T-helper 1 cell treated with Interleukin-12 subunit alpha and Interleukin-12 subunit beta and Interleukin-4 antibody, amounts not matched to agents 30 ng/mL and 1 ng/mL, for 36 hours (primary cell): ENCODE measurements around the gene SLC39A7. TPM values are rescaled to one million over a fixed set of nuclear protein-coding genes. Genes with fewer than 3 reads are reported as not detected.

Experiments used
- intact Hi-C: fragments of 100-400 bp; cut with micrococcal nuclease; formaldehyde crosslinking; loops from one replicate; pipeline ENCODE4 v1.15.1; 2024
- total RNA-seq: library from RNA; stranded (reverse); gene quantifications from 2 replicates; pipeline ENCODE4 v1.2.3, GENCODE V29; 2022

SLC39A7 gene
- total RNA-seq, 1 donor from 2014 or later: 60.7 TPM

GRCh38 chr6:33203443-33204164 lies 2.9 kb downstream of the SLC39A7 start:
- intact Hi-C loops: loop anchor here (1.0 to 10.0 kb wide), 7 partner anchors 45 to 1229 kb away; partner anchors contain the start of genes DXO, KIFC1, LEMD2 and PSMB9

- intact Hi-C loops: loop anchor here (1.0 to 10.0 kb wide), 7 partner anchors 44 to 1229 kb away; partner anchors contain the start of genes DXO, KIFC1, LEMD2 and PSMB9
Measured at GRCh38 chr6:33204165-33204414, 3.4 kb downstream of the SLC39A7 start.

GRCh38 chr6:33204415-33205190 lies 3.9 kb downstream of the SLC39A7 start, which contains the start of gene HSD17B8:
Gene HSD17B8, plus strand, starts transcription at chr6:33204655. Its CDS starts 14 bp downstream, at chr6:33204669.
- intact Hi-C loops: loop anchor here (1.0 to 10.0 kb wide), 7 partner anchors 44 to 1230 kb away; partner anchors contain the start of genes DXO, KIFC1, LEMD2 and PSMB9

- intact Hi-C loops: loop anchor here (2.0 to 10.0 kb wide), 2 partner anchors 1011 to 1231 kb away; partner anchors contain the start of gene DXO
Measured at GRCh38 chr6:33205191-33206026, 4.7 kb downstream of the SLC39A7 start.

- intact Hi-C loops: loop anchor here (10.0 kb wide), 1 partner anchor 1231 kb away; the partner anchor contains the start of gene DXO
Measured at GRCh38 chr6:33206027-33206863, 5.6 kb downstream of the SLC39A7 start.

GRCh38 chr6:33206864-33207551 lies 6.3 kb downstream of the SLC39A7 start:
- intact Hi-C loops: loop anchor here (10.0 kb wide), 1 partner anchor 1232 kb away; the partner anchor contains the start of gene DXO

- intact Hi-C loops: loop anchor here (1.0 to 10.0 kb wide), 4 partner anchors 7 to 1233 kb away; partner anchors contain the start of genes DXO, PFDN6, RXRB and SLC39A7
Measured at GRCh38 chr6:33207552-33208090, 7.0 kb downstream of the SLC39A7 start.

- intact Hi-C loops: loop anchor here (1.0 to 10.0 kb wide), 4 partner anchors 8 to 1234 kb away; partner anchors contain the start of genes DXO, PFDN6, RXRB and SLC39A7
Measured at GRCh38 chr6:33208091-33208967, 7.7 kb downstream of the SLC39A7 start, which contains the start of gene RING1. Gene RING1, plus strand, starts transcription at chr6:33208500. Its CDS starts 323 bp downstream, at chr6:33208823.

GRCh38 chr6:33209856-33210255 lies 9.2 kb downstream of the SLC39A7 start:
- intact Hi-C loops: loop anchor here (10.0 kb wide), 1 partner anchor 1235 kb away; the partner anchor contains the start of gene DXO

- intact Hi-C loops: no loop called here
Measured at GRCh38 chr6:33211136-33211535, 10.5 kb downstream of the SLC39A7 start.

- intact Hi-C loops: no loop called here
Measured at GRCh38 chr6:33211666-33212422, 11.2 kb downstream of the SLC39A7 start.

GRCh38 chr6:33212857-33213165 lies 12.1 kb downstream of the SLC39A7 start:
- intact Hi-C loops: no loop called here

GRCh38 chr6:33213166-33213988 lies 12.7 kb downstream of the SLC39A7 start:
- intact Hi-C loops: no loop called here

GRCh38 chr6:33213989-33214335 lies 13.3 kb downstream of the SLC39A7 start:
- intact Hi-C loops: no loop called here

- intact Hi-C loops: no loop called here
Measured at GRCh38 chr6:33215271-33216116, 14.8 kb downstream of the SLC39A7 start.
